ENCODE measurements around the gene BCL3. TPM values are rescaled to one million over a fixed set of nuclear protein-coding genes. Genes with fewer than 3 reads are reported as not detected.

The BCL3 gene
- total RNA-seq, 1 donor from 2014 or later = 2.5 TPM

DNA sequence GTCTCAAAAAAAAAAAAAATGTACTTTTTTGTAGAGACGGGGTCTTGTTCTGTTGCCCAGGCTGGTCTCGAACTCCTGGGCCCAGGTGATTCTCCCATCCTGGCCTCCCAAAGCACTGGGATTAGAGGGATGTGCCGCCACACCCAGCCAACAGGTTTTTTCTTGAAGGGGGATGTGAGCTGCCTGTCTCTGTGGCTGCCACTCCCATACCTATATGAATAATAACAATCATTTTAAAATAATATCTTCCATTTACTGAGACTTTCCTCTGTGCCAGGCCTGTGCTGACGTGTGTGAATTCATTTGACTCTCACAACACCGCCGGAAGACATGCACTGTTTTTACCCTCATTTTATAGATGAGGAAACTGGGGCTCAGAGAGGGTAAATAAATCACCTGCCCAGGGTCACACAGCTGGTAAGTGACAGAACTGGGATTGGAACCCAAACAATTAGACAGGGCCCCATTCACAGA is 7.2 kb upstream of the BCL3 start:
- DNase-seq (ENCODE audit: low read depth, low spot score) = no peak

DNA sequence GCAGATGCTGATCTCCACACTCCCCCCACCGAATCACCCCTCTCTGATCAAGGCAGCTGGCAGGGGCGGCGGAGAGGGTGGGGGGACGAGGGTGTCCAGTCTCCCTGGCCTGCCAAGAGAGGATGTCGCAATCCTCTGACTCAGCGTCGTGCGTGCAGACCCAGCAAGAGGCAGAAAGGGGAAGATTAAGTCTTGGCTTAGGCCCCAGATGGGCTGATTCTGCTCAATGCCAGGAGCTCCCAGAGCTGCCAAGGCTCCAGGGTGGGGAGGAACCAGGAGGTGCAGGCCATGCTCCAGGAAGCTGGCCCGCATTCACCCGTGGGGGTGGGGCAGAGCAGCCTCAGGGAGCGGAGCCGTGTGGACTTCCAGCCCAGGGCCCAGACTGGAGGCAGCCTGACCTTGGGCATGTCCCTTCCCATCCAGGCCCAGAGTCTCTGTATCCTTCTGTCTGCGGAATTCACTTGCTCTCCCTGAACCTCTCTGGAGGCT is 6.6 kb upstream of the BCL3 start:
- peak; percentile 96 for DNase-seq (ENCODE audit: low read depth, low spot score)

DNA sequence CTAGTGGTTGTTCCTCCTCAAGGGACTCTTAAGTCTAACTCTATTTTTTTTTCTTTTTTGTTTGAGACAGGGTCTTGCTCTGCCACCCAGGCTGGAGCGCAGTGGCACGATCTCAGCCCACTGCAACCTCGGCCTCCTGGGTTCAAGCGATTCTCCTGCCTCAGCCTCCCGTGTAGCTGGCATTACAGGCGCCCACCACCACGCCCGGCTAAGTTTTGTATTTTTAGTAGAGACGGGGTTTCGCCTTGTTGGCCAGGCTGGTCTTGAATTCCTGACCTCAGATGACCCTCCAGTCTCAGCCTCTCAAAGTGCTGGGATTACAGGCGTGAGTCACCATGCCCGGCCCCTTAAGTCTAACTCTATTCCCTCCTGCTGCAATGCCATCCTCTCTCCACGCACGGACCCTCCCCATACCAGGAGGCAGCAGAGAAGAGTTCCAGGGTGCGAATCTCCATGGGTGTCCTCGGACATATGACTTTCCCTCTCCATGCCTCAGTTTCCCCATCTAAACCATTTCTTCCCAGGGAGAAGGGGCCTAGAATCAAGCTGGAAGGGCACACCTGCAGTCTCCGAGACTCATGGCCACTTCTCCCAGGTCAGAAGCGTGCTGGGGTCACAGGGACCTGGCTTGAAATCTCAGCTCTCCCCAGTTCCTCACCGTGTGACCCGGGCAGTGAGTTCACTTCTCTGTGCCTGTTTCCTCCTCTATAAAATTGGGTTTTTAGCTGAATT is 6.0 kb upstream of the BCL3 start:
- no peak for DNase-seq (ENCODE audit: low read depth, low spot score)

DNA sequence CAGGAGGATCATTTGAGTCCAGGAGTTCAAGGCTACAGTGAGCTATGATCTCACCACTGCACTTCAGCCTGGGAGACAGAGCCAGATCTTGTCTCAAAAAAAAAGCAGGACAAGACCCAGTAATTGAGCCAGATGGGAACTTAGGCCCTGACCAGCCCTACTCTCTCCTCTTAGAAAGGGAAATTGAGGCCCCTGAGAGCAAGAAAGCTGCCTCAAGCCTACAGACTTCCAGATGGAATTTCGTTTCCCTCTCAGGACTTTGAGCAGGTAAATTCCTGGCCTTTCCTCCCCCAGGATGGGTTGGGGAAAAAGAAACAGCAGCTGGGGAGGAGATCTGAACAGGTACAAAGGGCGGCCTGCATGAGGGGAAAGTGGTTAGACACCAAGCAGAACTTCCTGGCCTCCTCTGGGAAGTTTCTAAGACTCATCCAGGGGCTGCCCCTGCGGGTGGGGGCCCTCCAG is 3.6 kb upstream of the BCL3 start:
- no peak for DNase-seq (ENCODE audit: low read depth, low spot score)

DNA sequence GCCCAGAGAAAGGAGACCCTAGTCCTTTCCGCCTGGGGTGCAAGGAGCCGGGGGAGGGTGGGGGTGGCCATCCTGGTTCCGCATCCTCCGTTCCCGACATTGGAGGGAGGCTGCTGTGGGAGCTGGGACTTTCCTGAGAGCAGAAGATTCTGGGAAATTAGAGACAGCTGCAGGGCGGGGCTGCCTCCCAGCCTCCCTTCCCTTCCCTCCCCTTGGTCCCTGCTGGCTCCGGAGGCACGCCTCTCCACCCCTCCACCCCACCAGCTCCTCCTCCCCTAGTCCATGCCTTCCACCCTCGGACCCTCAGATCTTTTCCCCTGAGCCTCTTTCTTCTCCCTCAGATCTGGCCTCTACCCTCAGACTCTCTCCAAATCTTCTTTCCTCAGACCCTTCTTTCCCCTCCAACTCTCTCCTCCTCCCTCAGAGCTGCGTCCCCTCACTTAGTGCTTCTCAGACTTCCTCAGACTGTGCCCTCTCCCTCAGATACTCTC is 3.1 kb upstream of the BCL3 start:
- DNase-seq (ENCODE audit: low read depth, low spot score) = no peak

DNA sequence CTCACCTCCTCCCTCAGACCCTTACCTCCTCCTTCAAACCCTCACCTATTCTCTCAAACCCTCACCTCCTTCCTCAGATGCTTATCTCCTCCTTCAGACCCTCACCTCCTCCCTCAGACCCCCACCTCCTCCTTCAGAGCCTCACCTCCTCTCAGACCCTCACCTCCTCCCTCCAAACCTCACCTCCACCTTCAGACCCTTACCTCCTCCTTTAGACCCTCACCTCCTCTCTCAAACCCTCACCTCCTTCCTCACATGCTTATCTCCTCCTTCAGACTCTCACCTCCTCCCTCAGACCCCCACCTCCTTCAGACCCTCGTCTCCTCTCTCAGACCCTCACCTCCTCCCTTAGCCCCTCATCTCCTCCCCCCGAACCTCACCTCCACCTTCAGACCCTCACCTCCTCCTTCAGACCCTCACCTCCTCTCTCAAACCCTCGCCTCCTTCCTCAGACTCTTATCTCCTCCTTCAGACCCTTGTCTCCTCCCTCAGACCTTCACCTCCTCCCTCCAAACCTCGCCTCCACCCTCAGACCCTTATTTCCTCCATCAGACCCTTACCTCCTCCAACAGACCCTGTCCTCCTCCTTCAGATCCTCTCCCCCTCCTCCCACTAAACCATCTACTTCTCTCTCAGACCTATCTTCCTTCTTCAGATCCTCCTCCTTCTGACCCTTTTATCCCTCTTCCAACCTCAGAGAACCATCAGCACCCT is 2.5 kb upstream of the BCL3 start:
- DNase-seq (ENCODE audit: low read depth, low spot score) = no peak

DNA sequence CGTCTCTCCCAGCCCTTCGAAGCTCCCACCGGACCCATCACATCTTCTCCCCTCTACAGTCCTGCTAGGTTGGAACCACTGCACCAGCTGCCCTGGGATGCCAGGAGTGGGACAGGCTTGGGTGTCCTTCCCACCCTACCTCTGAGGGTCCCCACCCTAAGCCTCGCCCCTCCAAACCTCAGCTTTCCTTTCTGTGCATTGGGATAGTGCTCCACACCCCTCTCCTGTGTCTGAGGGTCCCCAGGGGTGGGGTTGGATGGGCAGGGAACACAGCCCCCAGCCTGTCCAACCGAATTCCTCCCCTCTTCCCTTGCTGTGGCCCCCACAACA is 1.9 kb upstream of the BCL3 start:
- no peak for DNase-seq (ENCODE audit: low read depth, low spot score)

DNA sequence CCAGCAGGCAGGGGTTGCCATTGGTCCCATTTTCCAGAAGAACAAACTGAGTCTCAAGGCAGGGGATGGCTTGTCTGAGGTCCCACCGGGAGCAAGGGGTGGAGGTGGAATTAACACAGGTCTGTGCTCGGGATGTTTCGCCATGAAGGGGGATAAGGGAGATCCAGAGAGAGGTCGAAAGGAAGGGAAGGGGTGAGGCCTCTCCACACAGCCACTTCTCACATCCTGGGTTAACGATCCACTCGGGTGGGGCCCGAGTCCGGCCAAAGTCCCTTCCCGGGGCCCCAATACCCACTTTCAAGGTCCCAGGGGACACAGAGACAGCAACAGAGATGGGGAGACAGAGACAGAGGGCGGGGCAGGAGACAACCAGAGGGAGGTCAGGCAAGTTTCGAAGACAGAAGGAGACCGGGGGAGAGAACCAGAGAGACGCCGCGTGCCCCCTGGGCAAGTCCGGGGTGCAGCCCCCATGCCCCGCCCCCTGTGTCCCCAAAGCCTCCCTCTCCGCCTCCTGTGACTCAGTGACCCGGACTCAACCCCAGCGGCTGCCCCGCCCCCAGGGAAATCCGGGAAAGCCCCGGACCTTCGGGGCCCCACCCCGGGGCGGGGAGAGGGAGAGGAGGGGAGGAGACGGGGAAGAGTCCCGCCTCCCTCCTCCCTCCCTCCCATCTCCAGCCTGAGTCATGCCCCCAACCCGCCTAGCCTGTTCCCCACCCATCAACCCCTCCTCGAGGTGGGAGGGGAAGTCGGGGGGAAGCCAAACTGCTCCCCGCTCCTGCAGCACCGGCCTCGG is 1.4 kb upstream of the BCL3 start:
- peak; percentile 73 for DNase-seq (ENCODE audit: low read depth, low spot score)

DNA sequence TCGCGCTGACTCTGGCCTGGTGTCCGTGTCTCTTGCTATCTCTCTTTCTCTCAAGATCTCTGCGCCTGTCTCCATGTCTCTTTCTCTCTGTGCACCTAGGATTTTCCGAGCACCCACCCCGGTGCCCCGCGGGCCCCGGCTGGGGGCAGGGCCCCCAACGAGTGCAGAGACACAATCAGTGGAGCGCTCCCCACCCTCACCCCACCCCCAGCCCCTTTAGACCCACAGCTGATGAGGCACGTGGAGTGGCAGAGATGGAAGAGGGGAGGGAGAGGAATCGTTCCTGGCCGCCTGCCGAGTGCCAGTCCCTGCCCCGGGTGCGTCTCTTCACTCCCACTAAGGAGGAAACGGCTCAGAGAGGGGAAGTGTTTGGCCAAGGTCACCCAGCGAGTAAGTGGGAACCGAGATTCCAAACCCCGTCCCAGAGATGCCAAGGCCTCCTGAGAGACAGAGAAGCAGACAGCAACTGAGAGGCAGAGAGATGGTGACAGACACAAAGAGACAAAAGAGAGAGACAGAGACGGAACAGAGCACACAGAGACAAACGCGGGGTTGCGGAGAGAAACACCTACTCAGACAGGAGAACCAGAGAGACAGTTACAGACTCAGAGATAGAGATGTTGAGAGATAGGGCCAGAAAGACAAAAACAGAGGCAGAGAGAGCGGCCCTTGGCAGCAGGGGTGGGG is 626 bp upstream of the BCL3 start:
- no peak for DNase-seq (ENCODE audit: low read depth, low spot score)

DNA sequence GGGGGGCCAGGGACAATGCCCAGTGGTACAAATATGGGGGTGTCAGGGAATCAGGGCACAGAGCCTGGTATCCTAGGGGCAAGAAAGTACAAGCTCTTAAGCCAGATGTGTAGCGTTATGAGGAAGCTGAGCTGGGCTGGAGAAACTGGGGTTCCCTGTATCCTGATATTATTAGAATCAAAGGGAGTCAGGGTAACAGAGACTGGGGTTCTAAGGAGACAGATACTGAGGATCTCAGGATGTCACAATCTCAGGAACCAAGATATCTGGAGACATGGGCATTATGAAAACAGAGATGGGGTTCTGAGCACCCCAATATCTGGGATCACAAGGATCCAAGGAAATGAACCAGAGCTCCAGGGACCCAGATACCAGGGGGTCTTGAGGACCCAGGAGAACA is 784 bp downstream of the BCL3 start:
- no peak for DNase-seq (ENCODE audit: low read depth, low spot score)

DNA sequence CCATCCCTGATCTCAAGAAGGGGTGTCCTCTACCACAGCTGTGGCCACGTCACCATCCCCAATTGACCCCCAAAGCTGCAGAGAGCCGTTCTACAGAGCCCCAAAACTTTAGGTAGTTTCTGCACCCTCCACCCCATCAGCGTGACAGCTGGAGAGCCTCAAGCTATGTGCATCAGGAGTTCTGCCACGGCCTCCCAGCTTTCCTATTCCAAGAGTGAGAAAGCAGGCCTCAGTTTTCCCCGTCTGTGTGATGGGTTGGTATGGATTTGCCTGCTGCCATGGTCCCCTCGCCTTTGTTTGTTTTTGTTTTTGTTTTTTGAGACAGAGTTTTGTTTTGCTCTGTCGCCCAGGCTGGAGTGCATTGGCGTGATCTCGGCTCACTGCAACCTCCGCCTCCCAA is 1.5 kb downstream of the BCL3 start:
- DNase-seq (ENCODE audit: low read depth, low spot score) = no peak

DNA sequence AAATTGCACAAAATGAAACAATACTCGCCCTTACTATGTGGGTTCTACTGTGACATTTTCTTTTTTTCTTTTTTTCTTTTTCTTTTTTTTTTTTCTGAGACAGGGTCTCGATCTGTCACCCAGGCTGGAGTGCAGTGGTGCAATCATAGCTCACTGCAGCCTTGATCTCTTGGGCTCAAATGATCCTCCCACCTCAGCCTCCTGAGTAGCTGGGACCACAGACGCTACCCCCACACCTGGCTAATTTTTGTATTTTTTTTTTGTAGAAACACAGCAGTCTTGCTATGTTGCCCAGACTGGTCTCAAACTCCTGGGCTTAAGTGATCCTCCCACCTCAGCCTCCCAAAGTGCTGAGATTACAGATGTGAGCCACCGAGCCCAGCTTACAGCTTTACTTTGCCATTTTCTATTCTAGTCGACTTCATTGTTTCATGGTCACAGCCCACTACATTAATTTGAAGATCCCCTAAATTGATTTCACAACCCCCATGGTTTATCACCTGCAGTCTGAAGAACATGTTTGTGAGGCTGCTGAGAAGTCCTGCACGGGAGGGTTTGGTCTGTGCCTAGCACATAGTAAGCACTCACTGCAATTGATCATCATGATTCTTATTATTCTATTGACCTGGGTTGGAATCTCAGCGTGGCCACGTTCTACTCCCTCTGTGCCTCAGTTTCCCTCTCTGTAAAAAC is 3.8 kb downstream of the BCL3 start:
- DNase-seq (ENCODE audit: low read depth, low spot score) = no peak

DNA sequence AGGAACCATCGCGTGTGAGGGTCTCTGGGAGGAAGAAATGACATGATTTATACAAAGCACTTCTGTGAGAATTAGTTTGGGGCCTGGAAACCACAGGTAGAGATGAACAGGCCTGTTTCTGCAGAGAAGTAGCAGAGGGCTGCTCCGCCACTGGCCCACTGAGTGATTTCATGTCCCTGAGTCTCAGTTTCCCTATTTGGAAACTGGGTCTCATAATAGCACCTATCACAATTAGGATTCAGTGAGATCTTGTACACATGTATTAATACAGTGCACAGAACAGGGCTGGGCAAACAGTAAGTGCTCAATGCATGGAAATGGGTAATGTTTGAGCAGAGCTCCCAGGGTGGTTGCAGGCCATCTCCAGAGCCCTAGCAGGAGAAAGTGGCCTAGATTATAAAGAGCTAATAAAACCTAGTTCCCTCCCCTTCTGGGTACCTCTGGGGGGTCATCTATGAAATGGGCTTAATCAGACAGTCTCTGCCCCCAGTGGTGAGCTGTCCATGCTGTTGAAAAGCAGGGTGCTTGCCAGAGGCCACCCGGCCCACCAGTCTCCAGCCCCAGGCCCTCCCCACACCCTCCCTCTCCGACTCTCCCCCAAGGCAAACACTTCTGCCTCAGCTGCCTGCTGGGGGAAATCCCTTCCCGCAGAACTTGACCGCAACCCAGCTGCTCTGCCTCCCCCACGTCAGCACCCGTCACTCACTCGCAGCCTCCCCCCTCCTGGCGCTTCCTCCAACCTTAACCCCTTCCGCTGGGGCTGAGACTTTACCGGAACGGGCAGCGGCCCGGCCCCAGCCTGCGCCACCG is 4.5 kb downstream of the BCL3 start:
- DNase-seq (ENCODE audit: low read depth, low spot score) = peak; percentile 81

DNA sequence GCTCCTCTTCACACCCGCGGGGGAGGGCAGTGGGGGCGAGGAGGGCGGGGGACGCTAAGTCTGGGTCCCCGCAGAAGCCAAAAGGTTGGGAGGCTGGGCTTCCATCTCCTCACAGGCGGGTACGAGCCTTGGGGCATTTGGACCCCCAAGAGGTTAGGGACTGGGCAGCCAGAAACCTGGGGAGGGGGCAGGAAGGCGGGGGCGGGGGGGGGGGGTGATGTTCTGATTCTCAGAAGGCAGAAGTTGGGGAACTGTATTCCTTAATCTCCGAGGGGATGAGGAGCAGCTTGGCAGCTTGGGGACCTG is 5.1 kb downstream of the BCL3 start:
- DNase-seq (ENCODE audit: low read depth, low spot score) = no peak

DNA sequence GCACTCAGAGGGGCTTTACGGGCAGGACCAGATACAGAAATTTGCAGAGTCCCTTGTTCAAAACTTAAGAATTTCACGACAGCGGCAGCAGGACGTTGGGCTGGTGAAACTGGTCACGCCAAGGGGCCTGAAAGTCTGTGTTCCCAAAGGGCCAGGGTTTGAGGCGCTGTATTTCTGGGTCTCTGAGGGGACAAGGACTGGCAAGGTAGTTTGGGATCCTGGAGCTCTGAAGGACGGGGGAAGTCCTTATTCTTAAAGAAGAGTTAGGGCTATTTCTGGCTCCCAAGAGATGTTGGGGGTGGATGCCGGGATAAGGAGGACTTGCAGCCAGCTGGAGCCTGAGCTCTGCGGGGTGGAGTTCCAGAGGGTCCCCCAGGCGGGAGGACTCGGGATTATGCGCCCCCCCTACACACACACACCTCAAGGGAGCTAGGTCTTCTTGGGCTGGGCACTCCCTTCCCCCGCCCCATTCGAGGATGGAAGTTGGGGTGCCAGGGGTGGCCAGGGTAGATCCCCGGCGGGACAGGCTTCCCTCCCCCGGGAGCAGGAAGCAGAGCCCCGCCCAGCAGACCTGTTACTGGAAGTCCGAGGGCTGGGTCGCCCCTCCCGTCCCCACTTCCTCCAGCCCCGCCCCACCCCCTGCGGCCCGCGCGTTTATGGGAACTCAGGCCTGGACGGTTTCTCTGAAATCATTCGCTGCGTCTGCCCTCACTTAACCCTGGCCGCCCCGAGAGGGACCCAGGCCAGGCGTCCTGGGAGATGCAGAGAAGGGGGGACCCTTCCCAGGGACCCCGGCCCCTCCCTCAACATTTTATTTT is 5.6 kb downstream of the BCL3 start:
- no peak for DNase-seq (ENCODE audit: low read depth, low spot score)

DNA sequence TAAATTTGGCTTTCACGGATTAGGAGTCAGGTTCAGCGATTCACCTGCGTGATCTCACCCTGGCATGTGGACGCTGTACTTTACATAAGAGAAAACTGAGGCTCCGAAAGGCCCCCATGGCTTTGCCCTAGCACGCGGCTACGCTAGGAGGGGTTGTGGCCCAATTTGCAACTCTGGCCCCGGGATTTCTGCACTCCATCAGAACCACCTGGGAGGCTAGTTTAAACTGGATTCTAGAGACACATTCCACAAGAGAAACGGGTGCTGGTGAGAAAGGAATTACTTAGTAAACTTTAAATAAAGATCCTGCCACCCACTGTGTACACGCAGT is 6.2 kb downstream of the BCL3 start:
- no peak for DNase-seq (ENCODE audit: low read depth, low spot score)

DNA sequence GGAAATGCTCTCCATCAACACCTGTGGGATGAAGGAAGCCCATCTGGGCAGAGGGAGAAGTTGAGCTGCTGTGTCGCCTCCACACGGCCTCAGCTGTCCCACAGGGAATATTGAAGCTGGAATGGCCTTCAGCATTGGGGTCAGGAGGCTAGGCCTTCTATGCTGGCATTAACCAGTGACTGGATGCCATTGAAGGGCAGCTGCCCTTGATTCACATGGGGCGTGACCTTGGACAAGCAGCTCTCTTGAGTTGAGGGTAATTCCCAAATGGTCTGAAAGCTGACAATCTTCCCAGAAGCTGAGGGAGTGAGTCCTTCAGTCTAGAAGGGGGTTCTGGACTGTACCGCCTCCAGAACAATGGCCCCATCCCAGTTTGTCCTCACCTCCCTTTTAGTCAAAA is 6.7 kb downstream of the BCL3 start:
- DNase-seq (ENCODE audit: low read depth, low spot score) = no peak

DNA sequence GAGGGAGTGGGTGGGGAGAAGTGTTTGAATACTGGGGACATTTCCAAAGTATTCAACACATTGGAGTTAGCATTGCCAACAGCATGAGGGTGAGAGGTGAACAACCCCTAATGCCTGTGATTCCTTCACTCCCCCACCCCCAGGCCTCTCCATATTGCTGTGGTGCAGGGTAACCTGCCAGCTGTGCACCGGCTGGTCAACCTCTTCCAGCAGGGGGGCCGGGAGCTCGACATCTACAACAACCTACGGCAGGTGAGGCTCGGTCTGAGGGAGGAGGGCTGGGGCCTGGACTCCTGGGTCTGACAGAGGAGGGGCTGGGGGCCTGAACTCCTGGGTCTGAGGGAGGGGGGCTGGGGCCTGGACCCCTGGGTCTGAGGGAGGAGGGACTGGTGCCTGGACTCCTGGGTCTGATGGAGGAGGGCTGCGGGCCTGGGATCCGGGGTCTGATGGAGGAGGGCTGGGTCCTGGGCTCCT is 7.6 kb downstream of the BCL3 start:
- DNase-seq (ENCODE audit: low read depth, low spot score) = no peak

DNA sequence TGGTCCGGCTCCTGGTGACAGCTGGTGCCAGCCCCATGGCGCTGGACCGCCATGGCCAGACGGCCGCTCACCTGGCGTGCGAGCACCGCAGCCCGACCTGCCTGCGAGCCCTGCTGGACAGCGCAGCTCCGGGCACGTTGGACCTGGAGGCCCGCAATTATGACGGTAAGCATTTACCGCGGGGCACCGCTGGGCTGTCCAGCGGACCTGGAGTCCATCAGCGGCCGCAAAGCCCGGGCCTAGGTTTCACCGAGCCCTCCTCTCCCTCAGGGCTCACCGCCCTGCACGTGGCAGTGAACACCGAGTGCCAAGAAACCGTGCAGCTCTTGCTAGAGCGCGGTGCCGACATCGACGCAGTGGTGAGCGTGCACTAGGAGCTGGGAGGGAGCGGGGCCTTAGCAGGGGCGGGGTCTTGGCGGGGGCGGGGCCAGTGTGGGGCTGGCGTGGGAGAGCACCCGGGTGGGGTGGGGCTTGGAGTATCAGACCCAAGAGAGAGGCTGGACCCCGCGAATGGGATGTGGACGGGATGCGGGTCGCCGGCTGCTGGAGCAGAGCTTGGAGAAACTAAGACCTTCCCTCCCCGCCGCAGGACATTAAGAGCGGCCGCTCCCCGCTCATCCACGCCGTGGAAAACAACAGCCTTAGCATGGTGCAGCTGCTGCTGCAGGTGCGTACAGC is 8.7 kb downstream of the BCL3 start:
- no peak for DNase-seq (ENCODE audit: low read depth, low spot score)
